Mesendoderm (in vitro differentiated cells): ENCODE data around the gene RASEF.
"Not testable (repeated sequence)": the region's sequence is repeated elsewhere in the genome, so short reads cannot be mapped to it uniquely, and the experiment has no call there.

Experiments used
- DNase-seq: peaks from one replicate; pipeline ENCODE4 v3.0.0; 2013
- H2AK5ac ChIP-seq: 2 replicates; pipeline ENCODE4 v1.6.1; 2013; ENCODE audit warnings: low read length, inconsistent platforms
- H2BK120ac ChIP-seq: 2 replicates; pipeline ENCODE4 v1.6.1; 2013; ENCODE audit warnings: low read depth, mild to moderate bottlenecking, low read length, moderate library complexity, mixed read lengths
- H2BK15ac ChIP-seq: replicated peaks from 2 replicates; pipeline ENCODE4 v1.6.1; 2013; ENCODE audit warnings: low read depth, mild to moderate bottlenecking, moderate library complexity
- H2BK5ac ChIP-seq: 2 replicates; pipeline ENCODE4 v1.6.1; 2013; ENCODE audit warnings: low read length, inconsistent platforms
- H3K18ac ChIP-seq: 2 replicates; pipeline ENCODE4 v1.6.1; 2013; ENCODE audit warnings: mild to moderate bottlenecking, low read length, mixed read lengths
- H3K23ac ChIP-seq: one replicate; pipeline ENCODE4 v1.6.1; 2013; ENCODE audit warnings: low read length
- H3K27ac ChIP-seq: 2 replicates; pipeline ENCODE4 v1.5.1; 2013; ENCODE audit warnings: low read depth, mild to moderate bottlenecking, inconsistent platforms, low read length, moderate library complexity
- H3K27me3 ChIP-seq: 2 replicates; pipeline ENCODE4 v1.6.1; 2013; ENCODE audit warnings: low read length, control low read depth, mild to moderate bottlenecking, inconsistent platforms; ENCODE audit not compliant: insufficient read depth, poor library complexity
- H3K36me3 ChIP-seq: 2 replicates; pipeline ENCODE4 v1.6.1; 2013; ENCODE audit warnings: low read length, inconsistent platforms; ENCODE audit not compliant: control insufficient read depth, insufficient read depth
- H3K4ac ChIP-seq: one replicate; pipeline ENCODE4 v1.6.1; 2013; ENCODE audit warnings: low read depth, mild to moderate bottlenecking, low read length, moderate library complexity
- H3K4me1 ChIP-seq: 2 replicates; pipeline ENCODE4 v1.6.1; 2013; ENCODE audit warnings: low read depth, low read length, inconsistent platforms; ENCODE audit not compliant: control insufficient read depth
- H3K4me2 ChIP-seq: 2 replicates; pipeline ENCODE4 v1.6.1; 2013; ENCODE audit warnings: low read length
- H3K4me3 ChIP-seq: 2 replicates; pipeline ENCODE4 v1.5.1; 2013; ENCODE audit warnings: mild to moderate bottlenecking, low read length
- H3K56ac ChIP-seq: one replicate; pipeline ENCODE4 v1.6.1; 2013; ENCODE audit warnings: low read length
- H3K79me1 ChIP-seq: 2 replicates; pipeline ENCODE4 v1.6.1; 2013; ENCODE audit warnings: low read length, inconsistent platforms
- H3K79me2 ChIP-seq: 2 replicates; pipeline ENCODE4 v1.6.1; 2013; ENCODE audit warnings: mild to moderate bottlenecking, low read length; ENCODE audit not compliant: control insufficient read depth, insufficient read depth
- H3K9ac ChIP-seq: 2 replicates; pipeline ENCODE4 v1.6.1; 2013; ENCODE audit warnings: low read length, inconsistent platforms
- H4K5ac ChIP-seq: one replicate; pipeline ENCODE4 v1.6.1; 2013; ENCODE audit warnings: low read length
- H4K8ac ChIP-seq: one replicate; pipeline ENCODE4 v1.6.1; 2013; ENCODE audit warnings: low read depth, mild to moderate bottlenecking, control low read depth, low read length, moderate library complexity
- WGBS: extraction: QIAGEN DNeasy Blood & Tissue Kit; methylation state at CpG from one replicate; pipeline ENCODE4 v1.1.7; 2013; ENCODE audit warnings: low lambda C conversion rate, missing lambda C conversion rate; ENCODE audit not compliant: insufficient coverage; ENCODE audit errors: extremely low coverage; 5-methylcytosine and 5-hydroxymethylcytosine counted together

The RASEF gene

DNA sequence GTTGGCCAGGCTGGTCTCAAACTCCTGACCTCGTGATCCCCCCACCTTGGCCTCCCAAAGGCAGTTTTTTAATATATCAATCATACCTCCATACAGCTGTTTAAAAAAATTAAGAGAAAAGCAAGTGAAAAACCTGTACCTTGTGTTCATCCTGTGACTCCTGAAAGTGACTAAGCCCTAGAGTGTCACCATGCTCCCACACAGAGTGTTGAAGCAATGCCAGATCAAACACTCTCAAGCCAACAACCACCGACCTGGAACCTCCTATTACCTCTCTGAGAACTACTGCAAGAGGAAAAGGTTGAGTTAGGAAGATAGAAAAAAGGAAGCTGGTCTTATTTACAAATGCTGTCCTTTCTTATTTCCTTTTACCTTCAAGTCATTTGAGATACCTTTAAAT lies 123.5 kb downstream of the RASEF start:
- H3K27ac ChIP-seq = no peak overlapping the region
- WGBS = no CpG with 5 or more reads among the region's 2 CpGs
- no peak overlapping the region for H3K9ac ChIP-seq
- H3K79me1 ChIP-seq = no peaks in the 10 kb centered on the region
- no peaks in the 10 kb centered on the region for H3K79me2 ChIP-seq
- H3K4ac ChIP-seq = no peak overlapping the region
- H2BK120ac ChIP-seq = no peak overlapping the region
- H4K5ac ChIP-seq = no peak overlapping the region
- H3K18ac ChIP-seq = no peak overlapping the region
- H2AK5ac ChIP-seq = no peak overlapping the region
- H4K8ac ChIP-seq = no peak overlapping the region
- H3K4me1 ChIP-seq = peaks cover 3% of the 10 kb centered on the region
- H3K4me3 ChIP-seq = no peak overlapping the region
- no peak overlapping the region for H3K4me2 ChIP-seq
- no peaks in the 10 kb centered on the region for H3K36me3 ChIP-seq
- no peaks in the 10 kb centered on the region for H3K27me3 ChIP-seq
- H2BK5ac ChIP-seq = no peak overlapping the region
- no peak for DNase-seq
- H3K56ac ChIP-seq = no peak overlapping the region
- H3K23ac ChIP-seq = no peak overlapping the region
- no peak overlapping the region for H2BK15ac ChIP-seq

DNA sequence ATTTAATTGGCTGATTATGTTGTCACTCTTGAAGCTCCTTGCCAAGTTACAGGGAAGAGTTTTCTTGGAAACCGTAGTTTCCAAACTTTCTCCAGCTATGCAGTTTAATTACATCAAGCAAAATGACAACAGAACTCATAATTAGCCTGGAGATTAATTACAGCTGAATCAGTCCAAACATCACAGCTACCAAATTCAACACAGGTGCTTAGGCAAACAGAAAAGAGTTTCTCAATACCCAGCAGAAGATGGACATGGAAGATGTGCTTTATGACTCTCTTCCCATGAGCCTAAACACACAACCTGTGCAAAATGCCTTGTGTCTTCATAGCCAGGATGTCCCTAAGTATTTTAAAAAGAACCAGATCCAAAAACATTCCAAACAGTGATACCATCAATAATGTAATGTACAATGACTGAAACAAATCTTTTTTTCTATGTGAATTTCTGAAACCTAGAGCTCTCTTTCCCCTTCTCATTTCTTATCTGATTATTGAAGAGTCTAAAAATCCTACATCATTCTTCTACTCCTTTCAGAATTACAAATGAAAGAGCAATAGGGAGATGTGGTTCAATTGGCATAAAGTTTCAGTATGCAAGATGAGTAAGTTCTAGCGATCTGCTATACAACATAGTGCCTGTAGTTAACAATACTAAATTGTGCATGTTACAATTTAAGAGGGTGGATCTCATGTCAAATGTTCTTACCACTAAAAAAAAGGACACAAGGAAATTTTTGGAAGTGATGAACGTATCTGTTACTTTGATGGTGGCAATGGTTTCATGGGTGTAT lies 124.3 kb downstream of the RASEF start:
- H4K8ac ChIP-seq = no peak overlapping the region
- no peak overlapping the region for H3K23ac ChIP-seq
- no peaks in the 10 kb centered on the region for H3K79me2 ChIP-seq
- no peak overlapping the region for H3K27ac ChIP-seq
- no peak overlapping the region for H3K18ac ChIP-seq
- H3K4ac ChIP-seq = no peak overlapping the region
- no peak overlapping the region for H2BK5ac ChIP-seq
- no peak overlapping the region for H3K9ac ChIP-seq
- no peaks in the 10 kb centered on the region for H3K36me3 ChIP-seq
- peaks cover 3% of the 10 kb centered on the region for H3K4me1 ChIP-seq
- no peaks in the 10 kb centered on the region for H3K27me3 ChIP-seq
- DNase-seq = no peak
- H2BK120ac ChIP-seq = no peak overlapping the region
- no peak overlapping the region for H3K56ac ChIP-seq
- no peak overlapping the region for H2AK5ac ChIP-seq
- WGBS = no CpG with 5 or more reads among the region's 3 CpGs
- H3K4me2 ChIP-seq = no peak overlapping the region
- H3K4me3 ChIP-seq = no peak overlapping the region
- H4K5ac ChIP-seq = no peak overlapping the region
- H2BK15ac ChIP-seq = no peak overlapping the region
- H3K79me1 ChIP-seq = no peaks in the 10 kb centered on the region

DNA sequence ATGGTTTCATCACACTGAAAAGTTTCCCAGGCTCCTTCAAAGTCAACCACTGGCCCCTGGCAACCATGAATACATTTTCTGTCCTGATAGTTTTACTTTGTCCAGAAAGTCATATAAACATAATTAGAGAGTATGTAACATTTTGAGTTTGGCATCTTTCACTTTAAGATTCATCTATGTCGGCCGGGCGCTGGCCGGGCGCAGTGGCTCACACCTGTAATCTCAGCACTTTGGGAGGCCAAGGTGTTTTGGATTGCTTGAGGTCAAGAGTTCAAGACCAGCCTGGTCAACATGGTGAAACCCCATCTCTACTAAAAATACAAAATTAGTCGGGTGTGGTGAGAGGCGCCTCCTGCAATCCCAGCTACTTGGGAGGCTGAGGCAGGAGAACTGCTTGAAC lies 126.4 kb downstream of the RASEF start:
- not testable (repeated sequence) for H3K9ac ChIP-seq, H4K5ac ChIP-seq, H3K4me1 ChIP-seq, H3K27me3 ChIP-seq, H3K18ac ChIP-seq, H2AK5ac ChIP-seq, H2BK120ac ChIP-seq, H3K27ac ChIP-seq, H3K23ac ChIP-seq, H2BK15ac ChIP-seq, H3K4ac ChIP-seq, H3K79me1 ChIP-seq, H2BK5ac ChIP-seq, DNase-seq, H3K4me2 ChIP-seq, H4K8ac ChIP-seq, H3K79me2 ChIP-seq, H3K56ac ChIP-seq, H3K36me3 ChIP-seq, H3K4me3 ChIP-seq
- no CpG with 5 or more reads among the region's 7 CpGs for WGBS

DNA sequence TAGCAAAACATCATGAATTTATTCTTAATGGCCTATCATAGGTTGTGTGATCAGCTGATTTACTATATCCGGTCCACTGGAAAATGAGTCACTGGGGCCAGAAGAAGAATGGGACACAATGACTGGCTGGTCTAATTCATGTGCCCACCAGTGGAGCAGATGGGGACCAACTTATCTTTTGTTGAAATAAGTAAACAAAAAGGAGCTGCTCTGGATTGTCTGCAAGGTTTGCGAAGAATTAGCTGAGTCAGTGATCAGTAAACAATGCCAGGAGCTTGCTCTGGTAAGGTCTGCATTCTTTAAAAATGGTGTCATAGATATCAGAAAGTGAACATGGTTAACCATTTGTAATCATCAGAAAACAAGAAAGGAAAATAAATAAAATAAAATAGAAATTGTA lies 128.0 kb downstream of the RASEF start:
- Histone ChIP-seq H3K27me3 (no peaks in the 10 kb centered on the region), H3K4ac (no peak overlapping the region), H4K5ac (no peak overlapping the region), H3K56ac (no peak overlapping the region), H3K27ac (no peak overlapping the region), H3K36me3 (no peaks in the 10 kb centered on the region), H3K79me2 (no peaks in the 10 kb centered on the region), H3K4me1 (peaks cover 3% of the 10 kb centered on the region), H3K23ac (no peak overlapping the region), H3K4me3 (no peak overlapping the region), H4K8ac (no peak overlapping the region), H2BK15ac (no peak overlapping the region), H3K9ac (no peak overlapping the region), H2BK5ac (peak overlapping the region; percentile 14), H2BK120ac (no peak overlapping the region), H3K4me2 (no peak overlapping the region), H3K79me1 (no peaks in the 10 kb centered on the region), H3K18ac (no peak overlapping the region), H2AK5ac (no peak overlapping the region)
- WGBS = no CpG with 5 or more reads among the region's 2 CpGs
- DNase-seq = peak; percentile 93

DNA sequence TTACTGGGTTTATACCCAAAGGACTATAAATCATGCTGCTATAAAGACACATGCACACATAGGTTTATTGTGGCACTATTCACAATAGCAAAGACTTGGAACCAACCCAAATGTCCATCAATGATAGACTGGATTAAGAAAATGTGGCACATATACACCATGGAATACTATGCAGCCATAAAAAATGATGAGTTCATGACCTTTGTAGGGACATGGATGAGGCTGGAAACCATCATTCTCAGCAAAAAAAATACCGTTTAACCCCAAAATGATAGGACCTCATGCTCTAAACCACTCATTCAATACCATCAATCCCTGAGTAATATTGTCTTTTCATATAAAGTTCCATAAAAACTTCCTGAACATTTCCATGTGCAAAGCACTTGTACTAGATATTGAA lies 128.9 kb downstream of the RASEF start:
- H2BK5ac ChIP-seq, H2AK5ac ChIP-seq, H3K4me3 ChIP-seq, H3K79me2 ChIP-seq, H3K23ac ChIP-seq, H3K79me1 ChIP-seq, H4K8ac ChIP-seq, H4K5ac ChIP-seq, H3K18ac ChIP-seq, H2BK120ac ChIP-seq, H3K36me3 ChIP-seq, H2BK15ac ChIP-seq, H3K4me2 ChIP-seq, H3K9ac ChIP-seq, H3K4ac ChIP-seq, DNase-seq, H3K4me1 ChIP-seq, H3K27ac ChIP-seq, H3K56ac ChIP-seq, H3K27me3 ChIP-seq: not testable (repeated sequence)
- WGBS = no CpG with 5 or more reads among the region's 1 CpG

DNA sequence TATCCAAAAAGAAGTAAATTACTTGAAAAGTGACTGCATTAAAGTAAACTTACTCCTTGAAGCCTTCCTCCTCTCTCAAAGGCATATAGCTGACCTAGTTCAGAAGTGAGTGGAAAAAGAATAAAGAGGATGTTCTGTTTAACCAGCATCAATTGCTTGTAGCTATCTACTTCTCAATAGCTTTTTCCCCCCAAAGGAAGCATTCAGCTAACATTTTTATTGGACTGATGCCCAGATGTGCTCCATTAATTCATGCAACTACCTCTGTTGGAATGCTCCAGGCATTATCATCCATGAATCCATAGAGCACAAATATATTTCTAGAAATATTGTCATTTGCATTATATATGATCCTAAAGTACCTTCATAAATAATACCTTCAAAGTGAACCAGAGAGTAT lies 132.8 kb downstream of the RASEF start:
- Histone ChIP-seq H2BK120ac (no peak overlapping the region), H3K4ac (no peak overlapping the region), H3K4me3 (no peak overlapping the region), H3K4me2 (no peak overlapping the region), H2BK15ac (no peak overlapping the region), H3K56ac (no peak overlapping the region), H2AK5ac (no peak overlapping the region), H3K36me3 (no peaks in the 10 kb centered on the region), H3K4me1 (peaks cover 3% of the 10 kb centered on the region), H3K18ac (no peak overlapping the region), H3K27me3 (no peaks in the 10 kb centered on the region), H4K5ac (no peak overlapping the region), H3K9ac (no peak overlapping the region), H3K79me2 (no peaks in the 10 kb centered on the region), H3K79me1 (no peaks in the 10 kb centered on the region), H2BK5ac (no peak overlapping the region), H4K8ac (no peak overlapping the region), H3K27ac (no peak overlapping the region), H3K23ac (no peak overlapping the region)
- DNase-seq = no peak
